T47D (cell line): ENCODE measurements around the gene ZCWPW1.
"Not testable (repeated sequence)": the region's sequence is repeated elsewhere in the genome, so short reads cannot be mapped to it uniquely, and the experiment has no call there.

ENCODE experiments used
- DNase-seq, 2 experiments: peaks; one replicate each; pipeline versions ENCODE4 v3.0.0 to v3.0.0-alpha.2; 2011 to 2012; ENCODE audit warnings: low read depth in 1 of 2, low spot score in 1 of 2
- JUND ChIP-seq: IDR thresholded peaks from 2 replicates; pipeline ENCODE4 v1.6.1; 2012; ENCODE audit warnings: low read depth
- in situ Hi-C: cut with HindIII; loops from 2 replicates; pipeline ENCODE4 v1.10.0; 2016; ENCODE audit warnings: low sequenced_read_pairs, low pct_unique_long_range_greater_than_20kb

The ZCWPW1 gene

DNA sequence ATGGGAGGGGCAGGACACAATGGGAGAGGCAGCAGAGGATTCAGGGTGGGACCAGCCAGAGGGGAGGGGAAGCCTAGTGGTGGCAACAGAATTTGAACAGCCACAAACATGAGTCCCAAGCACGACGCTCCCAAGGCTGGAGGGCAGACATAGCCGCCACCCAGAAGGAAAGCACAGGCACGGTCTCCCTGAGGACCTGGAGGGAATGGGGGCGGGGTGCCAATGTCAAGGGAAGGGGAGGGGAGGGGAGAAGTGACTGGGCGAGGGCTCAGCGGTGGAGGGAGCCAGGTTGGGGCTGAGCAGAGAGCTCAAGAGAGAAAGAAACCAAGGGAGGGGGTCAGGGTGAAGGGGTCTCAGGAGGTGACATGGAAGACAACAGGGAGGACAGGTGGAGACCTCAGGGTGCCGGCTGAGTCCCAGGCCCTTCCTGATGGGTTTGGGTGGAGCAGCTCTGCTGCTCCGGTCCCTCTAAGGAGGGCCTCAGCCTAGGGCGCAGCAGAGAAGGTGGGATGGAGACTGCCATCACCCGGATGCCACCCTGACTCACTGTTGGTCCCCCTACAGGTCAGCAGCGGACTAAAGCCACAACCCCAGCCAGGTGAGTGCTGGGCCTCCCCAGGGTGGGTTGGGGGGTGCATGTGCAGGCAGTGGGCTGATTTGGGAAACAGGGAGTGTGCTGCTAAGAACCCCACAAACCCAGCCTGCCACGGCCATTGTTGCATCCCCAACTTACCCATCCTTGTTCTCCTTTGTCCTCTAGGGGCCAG lies 31.0 kb downstream of the ZCWPW1 start:
- no peak for TF ChIP-seq JUND
- no peak for DNase-seq
- in situ Hi-C loops: no loop called here

DNA sequence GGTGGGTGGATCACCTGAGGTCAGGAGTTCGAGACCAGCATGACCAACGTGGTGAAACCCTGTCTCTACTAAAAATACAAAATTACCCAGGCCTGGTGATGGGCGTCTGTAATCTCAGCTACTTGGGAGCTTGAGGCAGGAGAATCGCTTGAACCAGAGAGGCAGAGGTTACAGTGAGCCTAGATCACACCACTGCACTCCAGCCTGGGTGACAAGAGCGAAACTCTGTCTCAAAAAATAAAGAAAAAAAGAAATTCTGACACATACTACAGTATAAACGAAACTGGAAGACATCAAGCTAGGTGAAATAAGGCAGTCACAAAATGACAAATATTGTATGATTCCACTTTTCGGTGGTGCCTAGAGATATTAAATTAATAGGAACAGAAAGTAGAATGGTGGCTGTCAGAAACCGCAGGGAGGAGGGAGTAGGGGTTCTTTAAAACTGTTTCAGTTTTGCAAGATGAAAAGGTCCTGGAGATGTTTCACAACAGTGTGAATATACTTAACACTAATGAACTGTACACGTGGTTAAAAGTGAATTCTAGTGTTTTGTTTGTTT lies 32.0 kb downstream of the ZCWPW1 start:
- no peak for DNase-seq
- TF ChIP-seq JUND: no peak
- in situ Hi-C loops: no loop called here

DNA sequence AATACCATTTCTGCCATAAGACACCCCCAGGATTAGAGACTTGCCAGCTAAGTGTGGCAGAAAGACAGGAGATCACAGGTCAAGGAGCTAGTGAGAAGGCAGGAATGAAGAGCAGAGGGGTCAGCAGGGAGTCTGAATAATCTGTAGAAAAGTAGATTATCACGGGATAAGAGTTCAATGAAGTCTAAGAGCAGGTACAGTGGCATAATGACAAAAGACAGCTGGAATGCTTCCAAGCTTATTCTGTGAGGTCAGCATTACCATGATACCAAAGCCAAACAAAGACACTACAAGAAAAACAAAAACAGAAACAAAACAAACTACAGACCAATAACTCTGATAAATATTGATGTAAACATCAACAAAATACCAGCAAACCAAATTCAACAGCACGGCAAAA lies 34.4 kb downstream of the ZCWPW1 start:
- in situ Hi-C loops: no loop called here
- no peak for TF ChIP-seq JUND
- DNase-seq: no peak

DNA sequence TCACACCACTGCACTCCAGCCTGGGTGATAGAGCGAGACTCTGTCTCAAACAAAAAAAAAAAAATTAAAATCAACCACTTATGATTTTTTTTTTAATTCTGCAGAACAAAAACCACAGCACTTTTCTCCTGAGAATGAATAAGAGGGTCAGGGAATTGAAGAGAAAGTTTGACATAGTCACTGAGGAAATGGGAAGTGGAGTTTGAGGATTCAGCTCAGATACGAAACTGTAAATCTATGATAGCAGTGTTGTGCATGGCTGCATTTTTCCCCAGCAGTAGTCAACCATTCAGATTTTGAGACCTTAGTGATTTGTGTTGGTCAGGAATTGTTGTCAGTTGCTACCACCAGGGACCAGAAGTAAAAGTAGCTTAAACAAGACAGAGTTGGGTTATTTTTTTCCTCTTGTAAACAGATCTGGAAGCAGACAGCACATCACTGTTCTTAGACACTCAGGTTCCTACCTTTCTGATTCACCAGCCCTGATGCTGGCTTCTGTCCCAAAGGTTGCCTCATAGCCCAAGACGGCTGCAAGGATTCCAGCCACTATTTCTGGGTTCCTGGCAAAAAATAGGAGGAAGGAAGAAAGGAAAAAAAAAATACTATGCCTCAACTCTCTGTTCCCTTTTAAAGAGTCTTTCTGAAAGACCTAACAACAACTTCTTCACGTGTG lies 35.1 kb downstream of the ZCWPW1 start:
- TF ChIP-seq JUND: no peak
- DNase-seq: no peak
- in situ Hi-C loops: no loop called here

DNA sequence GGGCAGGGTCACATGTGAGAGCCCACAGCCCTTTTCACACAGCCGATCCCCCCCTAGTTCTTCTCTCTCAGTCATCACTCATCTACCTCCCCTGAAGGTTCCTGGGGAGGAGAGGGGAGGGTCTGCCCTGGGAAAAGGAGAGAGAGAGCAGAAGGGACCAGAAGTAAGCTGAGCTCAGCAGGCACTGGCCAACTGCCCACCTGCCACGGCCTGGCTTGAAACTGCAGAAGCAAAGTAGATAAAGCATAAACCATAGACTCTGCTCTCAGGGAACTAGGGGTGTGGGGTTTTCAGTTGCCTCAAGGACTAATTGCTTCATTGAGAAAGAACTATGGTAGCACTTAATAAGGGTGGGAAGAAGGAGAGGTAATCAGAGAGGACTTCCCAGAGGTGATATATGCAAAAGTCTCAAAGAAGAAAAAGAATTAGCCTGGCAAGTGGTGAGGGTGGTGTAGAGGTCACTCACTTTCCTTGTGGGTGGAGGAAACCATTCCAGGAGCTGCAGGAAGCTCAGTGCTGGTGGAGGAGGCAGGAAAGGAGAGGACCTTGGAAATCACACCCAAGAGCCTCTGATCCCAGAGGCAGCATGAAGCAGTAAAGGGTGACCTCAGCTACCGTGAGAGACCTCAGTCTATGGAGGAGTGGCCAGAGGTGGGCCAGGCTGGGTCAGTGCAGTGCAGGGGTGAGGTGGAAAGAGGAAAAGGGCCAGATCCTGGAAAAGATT lies 38.1 kb downstream of the ZCWPW1 start:
- DNase-seq: no peak
- no peak for TF ChIP-seq JUND
- in situ Hi-C loops: no loop called here

DNA sequence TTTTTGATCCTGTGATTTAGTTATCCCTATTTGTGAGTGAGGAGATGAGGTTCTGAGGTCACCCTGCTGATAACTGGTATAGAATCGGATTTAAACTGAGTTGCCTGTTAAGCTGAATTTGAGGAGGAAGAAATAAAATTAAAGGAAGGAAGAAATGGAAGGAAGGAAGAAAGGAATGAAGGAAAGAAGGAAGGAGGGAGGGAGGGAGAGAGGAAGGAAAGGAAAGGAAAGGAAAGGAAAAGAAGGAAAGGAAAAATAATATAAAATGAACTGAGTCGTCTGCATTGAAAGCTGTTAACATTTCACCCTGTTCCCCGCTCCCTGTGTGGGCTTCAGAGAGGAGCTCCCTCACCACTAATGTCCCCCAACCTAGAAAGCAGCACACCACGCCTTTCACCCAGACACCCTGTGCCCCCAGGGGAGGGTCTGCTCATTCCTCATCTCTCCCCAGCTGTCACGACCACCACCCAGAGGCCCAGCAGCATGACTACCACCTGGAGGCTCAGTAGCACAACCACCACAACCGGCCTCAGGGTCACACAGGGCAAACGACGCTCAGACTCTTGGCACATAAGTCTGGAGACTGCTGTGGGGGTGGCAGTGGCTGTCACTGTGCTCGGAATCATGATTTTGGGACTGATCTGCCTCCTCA lies 38.9 kb downstream of the ZCWPW1 start:
- no peak for TF ChIP-seq JUND
- no peak for DNase-seq
- in situ Hi-C loops: no loop called here

DNA sequence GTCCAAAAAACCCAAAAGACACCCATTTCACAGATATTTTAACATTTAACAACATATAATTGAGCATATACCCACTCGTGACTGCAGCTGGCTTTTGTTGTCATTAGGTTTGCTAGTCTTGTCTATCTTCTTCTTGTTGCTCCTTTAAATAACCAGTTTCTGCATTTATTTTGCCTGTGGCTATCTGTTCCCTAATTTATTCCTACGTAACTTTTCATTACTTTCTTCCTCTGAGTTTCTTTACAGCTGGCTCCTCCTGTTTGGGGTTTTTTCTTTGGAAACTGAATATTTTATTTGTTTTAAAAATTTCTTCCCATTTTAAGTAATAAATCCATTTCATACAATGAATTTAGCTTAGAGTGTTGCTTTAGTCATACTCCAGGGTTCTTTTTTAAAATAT lies 40.8 kb downstream of the ZCWPW1 start:
- no peak for TF ChIP-seq JUND
- in situ Hi-C loops: no loop called here
- DNase-seq: no peak

DNA sequence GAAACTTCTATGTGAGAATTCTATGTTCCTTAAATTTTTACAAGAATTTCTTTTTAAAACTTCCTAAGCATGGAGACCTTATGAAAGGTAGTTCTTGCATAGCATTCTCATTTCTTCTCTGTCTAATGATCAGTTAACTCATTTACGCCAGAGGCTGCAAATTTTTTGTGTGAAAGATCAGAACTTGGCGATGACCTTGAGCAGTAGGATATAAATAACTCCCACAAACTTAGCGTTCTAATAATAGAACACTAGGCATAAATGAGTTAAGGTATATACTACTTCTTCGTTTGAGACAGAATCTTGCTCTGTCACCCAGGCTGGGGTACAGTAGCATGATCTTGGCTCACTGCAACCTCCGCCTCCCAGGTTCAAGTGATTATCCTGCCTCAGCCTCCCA lies 41.6 kb downstream of the ZCWPW1 start:
- no peak for DNase-seq
- TF ChIP-seq JUND: no peak
- in situ Hi-C loops: no loop called here

DNA sequence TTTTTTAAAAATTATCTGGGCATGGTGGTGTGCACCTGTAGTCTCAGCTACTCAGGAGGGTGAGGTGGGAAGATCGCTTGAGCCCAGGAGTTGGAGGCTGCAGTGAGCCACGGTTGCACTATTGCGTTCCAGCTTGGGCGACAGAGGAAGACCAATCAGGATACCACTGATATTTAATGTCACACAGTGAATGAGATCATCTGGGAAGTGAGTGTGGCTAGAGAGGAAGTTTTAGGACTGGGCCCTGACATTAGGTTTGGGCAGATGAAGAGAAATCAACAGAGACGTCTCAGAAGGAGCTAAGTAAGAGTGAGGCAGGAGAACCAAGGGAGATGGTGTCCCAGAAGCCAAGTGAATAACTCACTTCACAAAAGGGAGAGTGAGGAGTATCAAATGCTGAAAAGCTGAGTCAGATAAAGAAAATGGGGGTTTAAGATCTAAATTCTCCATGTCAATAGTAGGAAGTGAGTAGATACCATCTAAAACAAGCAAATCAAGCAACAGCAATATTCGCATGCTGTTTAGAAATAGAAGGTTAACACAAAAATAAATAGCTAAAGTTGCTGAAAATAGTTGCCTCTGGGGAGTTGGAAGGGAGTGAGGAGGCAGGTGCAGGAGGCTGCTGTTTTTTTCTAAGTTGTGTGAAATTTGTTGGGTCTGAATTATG lies 43.7 kb downstream of the ZCWPW1 start:
- no peak for DNase-seq
- TF ChIP-seq JUND: no peak
- in situ Hi-C loops: no loop called here

DNA sequence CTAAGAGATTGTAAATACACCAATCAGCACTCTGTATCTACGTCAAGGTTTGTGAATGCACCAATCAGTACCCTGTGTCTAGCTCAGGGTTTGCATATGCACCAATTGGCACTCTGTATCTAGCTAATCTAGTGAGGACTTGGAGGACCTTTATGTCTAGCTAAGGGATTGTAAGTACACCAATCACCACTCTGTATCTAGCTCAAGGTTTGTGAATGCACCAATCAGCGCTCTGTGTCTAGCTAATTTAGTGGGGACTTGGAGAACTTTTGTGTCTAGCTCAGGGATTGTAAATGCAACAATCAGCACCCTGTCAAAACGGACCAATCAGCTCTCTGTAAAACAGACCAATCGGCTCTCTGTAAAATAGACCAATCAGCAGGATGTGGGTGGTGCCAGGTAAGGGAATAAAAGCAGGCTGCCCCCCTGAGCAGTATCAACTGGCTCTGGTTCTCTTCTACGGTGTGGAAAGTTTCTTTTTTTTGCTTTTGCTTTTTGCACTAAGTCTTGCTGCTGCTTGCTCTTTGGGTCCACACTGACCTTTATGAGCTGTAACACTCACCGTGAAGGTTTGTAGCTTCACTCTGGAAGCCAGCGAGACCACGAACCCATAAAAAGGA lies 46.2 kb downstream of the ZCWPW1 start:
- in situ Hi-C loops, DNase-seq: not testable (repeated sequence)

DNA sequence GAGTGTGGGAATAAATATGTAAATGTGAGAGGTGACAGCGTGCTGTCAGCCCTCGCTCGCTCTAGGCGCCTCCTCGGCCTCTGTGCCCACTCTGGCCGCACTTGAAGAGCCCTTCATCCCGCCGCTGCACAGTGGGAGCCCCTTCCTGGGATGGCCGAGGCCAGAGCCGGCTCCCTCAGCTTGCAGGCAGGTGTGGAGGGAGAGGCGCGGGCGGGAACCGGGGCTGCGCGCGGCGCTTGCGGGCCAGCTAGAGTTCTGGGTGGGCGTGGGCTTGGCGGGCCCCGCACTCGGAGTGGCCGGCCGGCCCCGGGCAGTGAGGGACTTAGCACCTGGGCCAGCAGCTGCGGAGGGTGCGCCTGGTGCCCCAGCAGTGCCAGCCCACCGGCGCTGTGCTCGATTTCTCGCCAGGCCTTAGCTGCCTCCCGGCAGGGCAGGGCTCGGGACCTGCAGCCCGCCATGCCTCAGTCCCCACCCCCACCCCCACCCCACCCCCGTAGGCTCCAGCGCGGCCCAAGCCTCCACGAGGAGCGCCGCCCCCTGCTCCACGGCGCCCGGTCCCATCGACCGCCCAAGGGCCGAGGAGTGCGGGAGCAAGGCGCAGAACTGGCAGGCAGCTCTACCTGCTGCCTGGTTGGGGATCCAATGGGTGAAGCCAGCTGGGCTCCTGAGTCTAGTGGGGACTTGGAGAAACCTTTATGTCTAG lies 46.8 kb downstream of the ZCWPW1 start:
- in situ Hi-C loops, DNase-seq: not testable (repeated sequence)
